Measurements from ENCODE around the gene CUEDC2.

GRCh38 chr10:102458656-102459055 lies 26.3 kb upstream of the CUEDC2 start:
- TF ChIP-seq CTCF (IDR thresholded peaks at IDR 0.05) (no peak), ZFX (IDR thresholded peaks at IDR 0.05; ENCODE audit: borderline replicate concordance) (no peak)

Measured in 22Rv1 (cell line).